ENCODE data around the gene ZFP90. TPM values are rescaled to one million over a fixed set of nuclear protein-coding genes. Genes with fewer than 3 reads are reported as not detected.

The ZFP90 gene
- total RNA-seq, 3 donors from 2014 or later, result 12.2 to 13.4 (median 12.6) TPM

GRCh38 chr16:68508013-68508412 lies 31.1 kb upstream of the ZFP90 start:
- H3K27me3 Mint-ChIP-seq (ENCODE audit: low read depth), result peaks cover 6% of the 10 kb centered on the region
- no peaks in the 10 kb centered on the region for H3K4me1 Mint-ChIP-seq (ENCODE audit: low read depth)
- ATAC-seq (no peak), DNase-seq (no peak)
- H3K36me3 Mint-ChIP-seq (ENCODE audit: insufficient read depth), result no peaks in the 10 kb centered on the region
- H3K9me3 Mint-ChIP-seq, result no peaks in the 10 kb centered on the region
- no peak overlapping the region for H3K4me3 Mint-ChIP-seq

GRCh38 chr16:68508641-68509240 lies 30.4 kb upstream of the ZFP90 start:
- Mint-ChIP-seq H3K4me3 (no peak overlapping the region), H3K27me3 (ENCODE audit: low read depth) (peaks cover 6% of the 10 kb centered on the region), H3K4me1 (ENCODE audit: low read depth) (no peaks in the 10 kb centered on the region), H3K36me3 (ENCODE audit: insufficient read depth) (no peaks in the 10 kb centered on the region), H3K9me3 (no peaks in the 10 kb centered on the region)
- no peak for ATAC-seq
- DNase-seq, result no peak

DNA sequence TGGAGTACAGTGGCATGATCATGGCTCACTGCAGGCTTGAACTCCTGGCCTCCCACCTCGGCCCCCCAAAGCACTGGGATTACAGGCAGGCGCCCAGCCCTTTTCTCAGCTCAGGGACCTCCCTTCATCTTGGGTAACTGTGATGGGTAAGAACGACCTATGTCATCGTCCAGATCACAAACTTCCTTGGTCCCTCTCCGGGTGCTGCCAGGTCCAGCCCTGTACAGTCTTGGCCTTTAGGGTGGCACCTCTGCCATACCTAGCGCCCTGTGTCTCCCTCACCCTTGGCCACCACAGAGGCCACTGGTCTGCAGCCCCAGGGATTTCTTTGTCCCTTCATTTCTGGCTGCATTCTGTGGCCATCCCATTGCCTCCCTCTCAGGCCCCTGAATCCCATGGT lies 29.7 kb upstream of the ZFP90 start:
- DNase-seq (no peak), ATAC-seq (no peak)
- no peaks in the 10 kb centered on the region for H3K36me3 Mint-ChIP-seq (ENCODE audit: insufficient read depth)
- H3K27me3 Mint-ChIP-seq (ENCODE audit: low read depth), result peaks cover 6% of the 10 kb centered on the region
- H3K9me3 Mint-ChIP-seq, result no peaks in the 10 kb centered on the region
- H3K4me3 Mint-ChIP-seq, result no peak overlapping the region
- H3K4me1 Mint-ChIP-seq (ENCODE audit: low read depth), result no peaks in the 10 kb centered on the region

DNA sequence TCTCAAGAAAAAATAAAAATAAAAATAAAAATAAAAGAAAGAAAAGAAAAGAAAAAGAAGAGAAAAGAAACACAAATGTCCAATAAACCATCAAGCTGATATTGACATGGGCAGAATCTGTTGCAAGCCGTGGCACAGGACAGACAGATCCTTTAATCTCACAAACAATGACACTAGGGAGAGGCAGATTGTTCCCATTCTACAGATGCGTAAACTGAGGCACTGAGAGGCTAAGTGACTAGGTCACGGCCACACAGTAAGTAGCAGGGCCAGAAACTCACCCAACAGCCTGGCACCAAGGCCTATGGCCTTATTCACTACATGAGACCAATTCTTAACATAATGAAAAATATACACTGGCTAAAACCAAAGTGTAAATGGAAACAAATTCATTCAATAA lies 28.3 kb upstream of the ZFP90 start:
- DNase-seq (no peak), ATAC-seq (no peak)
- Mint-ChIP-seq H3K27me3 (ENCODE audit: low read depth) (peaks cover 6% of the 10 kb centered on the region), H3K4me3 (no peak overlapping the region), H3K36me3 (ENCODE audit: insufficient read depth) (no peaks in the 10 kb centered on the region), H3K9me3 (no peaks in the 10 kb centered on the region), H3K4me1 (ENCODE audit: low read depth) (no peaks in the 10 kb centered on the region)

DNA sequence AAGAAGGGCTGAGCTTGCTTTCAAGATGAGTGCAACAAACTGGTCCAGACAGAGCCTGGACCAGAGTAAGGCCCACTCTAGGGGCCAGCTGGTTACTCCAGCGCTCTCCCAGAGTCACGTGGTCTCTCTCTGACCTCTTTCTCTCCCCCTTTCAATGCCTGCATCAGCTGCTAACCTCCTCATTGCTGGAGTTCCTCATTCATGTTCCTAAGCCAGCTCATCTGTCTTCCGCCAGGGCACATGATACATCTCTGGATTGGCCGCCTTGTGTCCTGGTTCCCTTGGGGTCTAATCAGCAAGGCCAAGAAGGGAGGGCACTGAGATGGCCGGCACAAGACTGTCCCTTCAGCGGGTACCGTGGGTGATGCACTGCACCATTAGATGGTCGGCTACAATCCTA lies 26.9 kb upstream of the ZFP90 start:
- ATAC-seq (no peak), DNase-seq (no peak)
- Mint-ChIP-seq H3K27me3 (ENCODE audit: low read depth) (peaks cover 6% of the 10 kb centered on the region), H3K9me3 (no peaks in the 10 kb centered on the region), H3K4me1 (ENCODE audit: low read depth) (no peaks in the 10 kb centered on the region), H3K36me3 (ENCODE audit: insufficient read depth) (no peaks in the 10 kb centered on the region), H3K4me3 (no peak overlapping the region)

- DNase-seq (no peak), ATAC-seq (no peak)
- H3K27me3 Mint-ChIP-seq (ENCODE audit: low read depth), result peaks cover 6% of the 10 kb centered on the region
- H3K9me3 Mint-ChIP-seq, result no peaks in the 10 kb centered on the region
- H3K4me3 Mint-ChIP-seq, result no peak overlapping the region
- no peaks in the 10 kb centered on the region for H3K36me3 Mint-ChIP-seq (ENCODE audit: insufficient read depth)
- H3K4me1 Mint-ChIP-seq (ENCODE audit: low read depth), result no peaks in the 10 kb centered on the region
Observed at GRCh38 chr16:68512742-68513141, 26.3 kb upstream of the ZFP90 start.

DNA sequence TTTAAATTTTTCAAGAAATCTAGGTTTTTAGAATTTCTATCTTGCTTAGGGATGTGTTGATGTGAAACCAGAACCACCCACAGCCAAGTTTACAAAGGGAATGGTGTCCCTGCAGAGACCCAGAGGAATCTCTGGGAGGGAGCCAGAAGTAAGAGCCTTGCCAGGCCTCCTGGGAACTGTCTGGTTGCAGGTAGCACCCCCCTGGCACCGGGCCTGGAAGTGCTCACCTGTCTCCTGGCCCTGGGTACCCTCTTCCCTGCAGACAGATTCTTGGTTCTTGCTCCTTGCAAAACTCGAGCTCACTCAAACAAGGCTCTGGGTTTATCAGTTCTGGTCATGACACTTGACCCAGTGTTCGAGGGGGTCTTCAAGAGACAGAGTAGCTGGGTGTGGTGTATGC lies 24.6 kb upstream of the ZFP90 start:
- H3K4me1 Mint-ChIP-seq (ENCODE audit: low read depth), result no peaks in the 10 kb centered on the region
- no peak for DNase-seq

GRCh38 chr16:68517606-68518166 lies 21.4 kb upstream of the ZFP90 start:
- no peak overlapping the region for H3K4me3 Mint-ChIP-seq
- H3K27me3 Mint-ChIP-seq (ENCODE audit: low read depth), result no peaks in the 10 kb centered on the region
- peaks cover 6% of the 10 kb centered on the region for H3K4me1 Mint-ChIP-seq (ENCODE audit: low read depth)
- ATAC-seq (no peak), DNase-seq (no peak)
- H3K9me3 Mint-ChIP-seq, result no peaks in the 10 kb centered on the region
- no peaks in the 10 kb centered on the region for H3K36me3 Mint-ChIP-seq (ENCODE audit: insufficient read depth)

More for the DNA sequence above, 24.6 kb upstream of the ZFP90 start:
- H3K4me3 Mint-ChIP-seq, result no peak overlapping the region
- no peaks in the 10 kb centered on the region for H3K9me3 Mint-ChIP-seq
- H3K36me3 Mint-ChIP-seq (ENCODE audit: insufficient read depth), result no peaks in the 10 kb centered on the region
- H3K27me3 Mint-ChIP-seq (ENCODE audit: low read depth), result peaks cover 3% of the 10 kb centered on the region
- ATAC-seq, result no peak

DNA sequence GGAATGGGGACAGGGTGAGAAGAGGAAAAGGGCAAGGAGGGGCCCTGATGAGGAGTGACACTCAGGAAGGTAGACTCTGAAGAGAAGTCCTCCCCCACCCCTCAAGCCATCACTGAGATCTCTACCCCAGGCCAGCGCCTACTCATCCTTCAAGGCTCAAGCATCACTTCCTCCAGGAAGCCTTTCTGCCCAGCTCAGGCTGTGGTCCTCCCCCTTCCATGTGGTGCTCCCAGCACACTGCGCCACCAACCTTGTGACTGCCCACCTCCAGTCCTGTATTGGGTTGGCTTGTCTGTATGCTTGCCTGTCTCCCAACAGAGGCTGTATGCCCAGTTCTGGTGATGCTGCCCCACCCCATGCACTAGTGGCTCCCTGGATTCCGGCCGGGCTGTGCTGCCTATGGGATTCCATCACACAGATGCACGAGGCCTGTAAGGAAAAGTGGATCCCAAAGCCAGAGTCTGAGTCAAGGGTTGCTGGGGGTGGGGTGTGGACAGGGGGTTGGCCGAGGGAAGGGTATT lies 19.8 kb upstream of the ZFP90 start:
- DNase-seq, result no peak
- ATAC-seq, result no peak
- H3K27me3 Mint-ChIP-seq (ENCODE audit: low read depth), result no peaks in the 10 kb centered on the region
- no peaks in the 10 kb centered on the region for H3K36me3 Mint-ChIP-seq (ENCODE audit: insufficient read depth)
- no peak overlapping the region for H3K4me3 Mint-ChIP-seq
- no peaks in the 10 kb centered on the region for H3K9me3 Mint-ChIP-seq
- peaks cover 6% of the 10 kb centered on the region for H3K4me1 Mint-ChIP-seq (ENCODE audit: low read depth)

DNA sequence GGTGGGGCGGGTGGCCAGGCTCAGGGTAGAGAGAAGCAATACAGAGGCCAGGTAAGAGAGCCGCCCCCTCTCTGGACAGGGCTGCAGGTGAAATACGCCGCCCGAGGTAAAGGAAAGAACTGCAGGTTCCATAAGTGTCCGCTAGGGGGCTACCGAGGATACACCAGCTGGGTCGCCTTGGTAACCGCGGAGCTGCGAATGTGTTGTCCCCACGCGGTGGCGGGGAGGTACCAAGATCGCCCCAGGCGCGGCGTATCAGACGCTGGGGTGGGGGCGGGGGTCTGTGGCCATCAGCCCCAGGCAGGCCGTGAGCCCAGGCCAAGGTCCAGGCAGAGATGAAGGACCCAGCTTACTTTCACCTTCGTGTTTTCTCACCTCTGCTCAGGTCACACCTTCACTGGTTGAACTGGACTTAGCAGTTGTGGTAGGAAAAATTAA lies 18.4 kb upstream of the ZFP90 start:
- ATAC-seq (peak; percentile 95 to 98), DNase-seq (peak; percentile 83)
- Mint-ChIP-seq H3K27me3 (ENCODE audit: low read depth) (no peaks in the 10 kb centered on the region), H3K9me3 (no peaks in the 10 kb centered on the region), H3K36me3 (ENCODE audit: insufficient read depth) (no peaks in the 10 kb centered on the region), H3K4me1 (ENCODE audit: low read depth) (peaks cover 6% of the 10 kb centered on the region), H3K4me3 (peak overlapping the region; percentile 50)

DNA sequence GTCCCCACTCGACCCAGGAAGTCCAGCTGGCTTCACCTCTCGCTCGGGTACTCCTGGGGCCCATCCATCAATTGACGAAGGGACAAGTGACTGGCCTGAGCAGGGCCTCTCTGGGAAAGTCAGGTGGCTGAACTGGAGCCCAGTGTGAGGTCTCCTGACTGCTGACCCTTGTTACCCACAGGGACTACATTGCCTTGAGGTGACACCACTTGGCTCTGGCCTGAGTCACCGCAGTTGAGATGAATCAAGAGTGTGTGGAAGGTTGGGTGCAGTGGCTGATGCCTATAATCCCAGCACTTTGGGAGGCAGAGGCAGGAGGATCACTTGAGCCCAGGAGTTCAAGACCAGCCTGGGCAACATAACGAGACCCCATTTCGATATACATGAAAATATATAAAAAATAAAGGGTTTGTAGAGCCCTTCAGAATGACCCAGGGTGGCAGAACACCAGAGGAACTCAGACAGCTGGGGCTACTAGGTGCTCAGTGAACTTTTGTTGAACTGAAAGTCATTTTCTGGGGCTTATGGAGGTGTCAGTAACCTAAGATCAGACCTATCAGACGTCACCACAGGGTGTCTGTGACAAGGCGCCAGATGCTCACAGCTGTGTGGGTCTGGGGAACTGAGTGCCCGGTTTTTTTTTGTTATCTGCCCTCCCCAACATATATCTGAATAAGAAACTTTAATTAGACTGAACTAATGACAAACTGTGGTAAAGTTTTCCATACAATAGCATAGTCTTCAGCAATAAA lies 14.8 kb upstream of the ZFP90 start:
- Mint-ChIP-seq H3K4me1 (ENCODE audit: low read depth) (peaks cover 13% of the 10 kb centered on the region), H3K27me3 (ENCODE audit: low read depth) (no peaks in the 10 kb centered on the region), H3K4me3 (no peak overlapping the region), H3K36me3 (ENCODE audit: insufficient read depth) (no peaks in the 10 kb centered on the region), H3K9me3 (no peaks in the 10 kb centered on the region)
- ATAC-seq (no peak), DNase-seq (no peak)

- H3K27me3 Mint-ChIP-seq (ENCODE audit: low read depth), result no peaks in the 10 kb centered on the region
- DNase-seq (no peak), ATAC-seq (no peak)
- no peaks in the 10 kb centered on the region for H3K36me3 Mint-ChIP-seq (ENCODE audit: insufficient read depth)
- peaks cover 22% of the 10 kb centered on the region for H3K4me1 Mint-ChIP-seq (ENCODE audit: low read depth)
- H3K4me3 Mint-ChIP-seq, result no peak overlapping the region
- no peaks in the 10 kb centered on the region for H3K9me3 Mint-ChIP-seq
Observed at GRCh38 chr16:68526143-68526781, 12.8 kb upstream of the ZFP90 start.

DNA sequence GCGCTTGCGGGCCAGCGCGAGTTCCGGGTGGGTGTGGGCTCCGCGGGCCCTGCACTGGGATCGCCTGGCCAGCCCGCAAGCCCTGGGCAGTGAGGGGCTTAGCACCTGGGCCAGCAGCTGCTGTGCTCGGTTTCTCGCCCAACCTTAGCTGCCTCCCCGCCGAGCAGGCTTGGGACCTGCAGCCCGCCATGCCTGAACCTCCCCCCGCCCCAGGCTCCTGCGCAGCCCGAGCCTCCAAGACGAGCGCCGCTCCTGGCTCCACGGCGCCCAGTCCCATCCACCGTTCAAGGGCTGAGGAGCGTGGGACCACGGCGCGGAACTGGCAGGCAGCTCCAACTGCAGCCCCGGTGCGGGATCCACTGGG lies 12.3 kb upstream of the ZFP90 start:
- no peaks in the 10 kb centered on the region for H3K36me3 Mint-ChIP-seq (ENCODE audit: insufficient read depth)

DNA sequence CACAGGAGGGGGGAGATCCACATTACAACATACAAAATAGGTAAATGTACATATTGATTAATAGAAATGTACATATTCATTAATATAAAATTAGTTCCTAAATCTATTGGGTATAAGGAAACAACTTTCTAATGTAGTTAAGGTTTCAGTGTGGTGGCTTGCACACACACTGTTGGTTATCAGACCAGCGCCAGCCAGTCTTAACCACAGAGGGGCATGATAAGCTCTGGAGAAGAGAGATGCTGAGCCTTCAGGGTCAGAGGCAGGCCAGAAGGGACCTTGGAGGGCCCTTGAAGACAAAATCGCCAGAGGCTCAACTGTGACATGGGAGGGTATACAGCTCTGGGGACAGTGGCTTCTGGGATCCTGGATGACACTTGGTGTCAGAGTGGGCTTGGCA lies 10.9 kb upstream of the ZFP90 start:
- peaks cover 23% of the 10 kb centered on the region for H3K4me1 Mint-ChIP-seq (ENCODE audit: low read depth)
- DNase-seq, result no peak
- no peaks in the 10 kb centered on the region for H3K27me3 Mint-ChIP-seq (ENCODE audit: low read depth)
- peak in 1 of 2 donors; percentile 2 for ATAC-seq
- no peaks in the 10 kb centered on the region for H3K9me3 Mint-ChIP-seq
- no peak overlapping the region for H3K4me3 Mint-ChIP-seq
- H3K36me3 Mint-ChIP-seq (ENCODE audit: insufficient read depth), result no peaks in the 10 kb centered on the region

More for the DNA sequence above, 12.3 kb upstream of the ZFP90 start:
- ATAC-seq, result no peak
- Mint-ChIP-seq H3K27me3 (ENCODE audit: low read depth) (no peaks in the 10 kb centered on the region), H3K4me1 (ENCODE audit: low read depth) (peaks cover 23% of the 10 kb centered on the region), H3K9me3 (no peaks in the 10 kb centered on the region), H3K4me3 (no peak overlapping the region)
- DNase-seq, result no peak

Data from activated T-cell treated with anti-CD3 and anti-CD28 coated beads, Interleukin-2, amount 50 U/mL, for 4 hours (primary cell).